HG02840 (cell line): ENCODE results near the gene AURKB.
"Not testable (repeated sequence)": the region's sequence is repeated elsewhere in the genome, so short reads cannot be mapped to it uniquely, and the experiment has no call there.

Experiments
- ATAC-seq: cut with Tn5 transposase; IDR thresholded peaks from one replicate; pipeline ENCODE4 v1.9.1; 2021; ENCODE audit warnings: mild to moderate bottlenecking, moderate library complexity, moderate number of reproducible peaks; ENCODE audit not compliant: unreplicated experiment, low FRiP score

Gene AURKB

GRCh38 chr17:8225813-8226535, 15.6 kb upstream of the AURKB start:
- no peak for ATAC-seq

GRCh38 chr17:8224891-8225812, 14.8 kb upstream of the AURKB start:
- no peak for ATAC-seq

GRCh38 chr17:8223356-8224126, 13.2 kb upstream of the AURKB start:
- ATAC-seq: peak; percentile 1

GRCh38 chr17:8222630-8223355, 12.4 kb upstream of the AURKB start:
- peak; percentile 34 for ATAC-seq

- peak; percentile 36 for ATAC-seq
Observed at GRCh38 chr17:8222380-8222629, 11.9 kb upstream of the AURKB start.

- ATAC-seq: peak; percentile 41
Observed at GRCh38 chr17:8221663-8222379, 11.4 kb upstream of the AURKB start.

GRCh38 chr17:8220783-8221662, 10.6 kb upstream of the AURKB start:
- ATAC-seq: peak; percentile 18

- not testable (repeated sequence) for ATAC-seq
Observed at GRCh38 chr17:8214000-8214399, 3.6 kb upstream of the AURKB start.

- no peak for ATAC-seq
Observed at GRCh38 chr17:8212312-8213180, 2.2 kb upstream of the AURKB start.

- no peak for ATAC-seq
Observed at GRCh38 chr17:8210761-8211458, 535 bp upstream of the AURKB start.

GRCh38 chr17:8206536-8206935, 3.8 kb downstream of the AURKB start:
- ATAC-seq: no peak

- no peak for ATAC-seq
Observed at GRCh38 chr17:8204761-8205555, 5.4 kb downstream of the AURKB start.

GRCh38 chr17:8192070-8192815, 18.1 kb downstream of the AURKB start:
- ATAC-seq: no peak

GRCh38 chr17:8190506-8190905, 19.9 kb downstream of the AURKB start:
- ATAC-seq: no peak

GRCh38 chr17:8189711-8190477, 20.5 kb downstream of the AURKB start, which contains the start of gene BORCS6:
BORCS6 (minus strand) TSS chr17:8190180; CDS start chr17:8190140, 40 bp downstream.
- peak; percentile 45 for ATAC-seq
